MCF 10A (cell line): ENCODE results near the gene CDH15. TPM values are rescaled to one million over a fixed set of nuclear protein-coding genes. Genes with fewer than 3 reads are reported as not detected.
"Not testable (repeated sequence)": the region's sequence is repeated elsewhere in the genome, so short reads cannot be mapped to it uniquely, and the experiment has no call there.

Source experiments
- BruUV-seq: library from RNA; stranded (reverse); fragments of 400-500 nt; replicated peaks from 2 replicates; lab custom pipeline; 2021; lab: Mats Ljungman, UMichigan
- CTCF ChIA-PET: fragments of 300-600 bp; sonication (Branson Sonifier 250); formaldehyde crosslinking; extraction: SDS; loops from one replicate; lab custom pipeline; 2021; ENCODE audit warnings: antibody characterized with exemption, inconsistent platforms; lab: Yijun Ruan, JAX
- POLR2A ChIA-PET: fragments of 300-600, 350-650 bp; sonication (Branson Sonifier 250); formaldehyde crosslinking; extraction: SDS; loops from one replicate; lab custom pipeline; 2020; ENCODE audit warnings: antibody characterized with exemption, inconsistent platforms; lab: Yijun Ruan, JAX
- DNase-seq: peaks from one replicate; pipeline ENCODE4 v3.0.0-alpha.2; 2018; ENCODE audit not compliant: unreplicated experiment
- H3K27ac Mint-ChIP-seq: one replicate; pipeline ENCODE4 v1.8.0; 2022; ENCODE audit warnings: mild to moderate bottlenecking, low read depth, mixed read lengths; ENCODE audit not compliant: unreplicated experiment
- H3K27me3 Mint-ChIP-seq: one replicate; pipeline ENCODE4 v1.8.0; 2022; ENCODE audit warnings: mixed read lengths; ENCODE audit not compliant: insufficient read depth, unreplicated experiment
- H3K36me3 Mint-ChIP-seq: one replicate; pipeline ENCODE4 v1.8.0; 2022; ENCODE audit warnings: mild to moderate bottlenecking, moderate library complexity, mixed read lengths; ENCODE audit not compliant: insufficient read depth, unreplicated experiment
- H3K4me1 Mint-ChIP-seq: one replicate; pipeline ENCODE4 v1.8.0; 2022; ENCODE audit warnings: mixed read lengths; ENCODE audit not compliant: insufficient read depth, unreplicated experiment
- H3K4me3 Mint-ChIP-seq: one replicate; pipeline ENCODE4 v1.8.0; 2022; ENCODE audit warnings: mild to moderate bottlenecking, moderate library complexity, mixed read lengths; ENCODE audit not compliant: unreplicated experiment
- H3K9me3 Mint-ChIP-seq: one replicate; pipeline ENCODE4 v1.8.0; 2022; ENCODE audit warnings: mixed read lengths; ENCODE audit not compliant: unreplicated experiment
- intact Hi-C: fragments of 100-400 bp; cut with micrococcal nuclease; formaldehyde crosslinking; loops from 2 replicates; pipeline ENCODE4 v1.14.1; 2022
- total RNA-seq: library from RNA; stranded (reverse); gene quantifications from 2 replicates; pipeline ENCODE4 v1.2.3, GENCODE V29; 2022
- TF ChIP-seq, protein P1 (sequence below): fragments of 200-600 bp; IDR thresholded peaks from one replicate; pipeline ENCODE4 v1.8.0; 2022; ENCODE audit warnings: antibody characterized with exemption, mild to moderate bottlenecking; ENCODE audit not compliant: unreplicated experiment

CDH15 gene
- total RNA-seq, 1 experiment from 2014 or later, result not detected

- Mint-ChIP-seq H3K9me3 (no peaks in the 10 kb centered on the region), H3K4me3 (no peak overlapping the region), H3K27me3 (no peaks in the 10 kb centered on the region), H3K27ac (no peak overlapping the region), H3K36me3 (no peaks in the 10 kb centered on the region), H3K4me1 (no peaks in the 10 kb centered on the region)
- DNase-seq, result no peak
- ChIA-PET CTCF (interaction anchor here (0.6 kb wide), 1 partner anchor 11 kb away, joined by 3 read pairs; no protein-coding TSS in a partner anchor), POLR2A (no interaction called here)
- intact Hi-C loops, result no loop called here
- BruUV-seq, result no TSS peak
- TF ChIP-seq, protein P1, sequence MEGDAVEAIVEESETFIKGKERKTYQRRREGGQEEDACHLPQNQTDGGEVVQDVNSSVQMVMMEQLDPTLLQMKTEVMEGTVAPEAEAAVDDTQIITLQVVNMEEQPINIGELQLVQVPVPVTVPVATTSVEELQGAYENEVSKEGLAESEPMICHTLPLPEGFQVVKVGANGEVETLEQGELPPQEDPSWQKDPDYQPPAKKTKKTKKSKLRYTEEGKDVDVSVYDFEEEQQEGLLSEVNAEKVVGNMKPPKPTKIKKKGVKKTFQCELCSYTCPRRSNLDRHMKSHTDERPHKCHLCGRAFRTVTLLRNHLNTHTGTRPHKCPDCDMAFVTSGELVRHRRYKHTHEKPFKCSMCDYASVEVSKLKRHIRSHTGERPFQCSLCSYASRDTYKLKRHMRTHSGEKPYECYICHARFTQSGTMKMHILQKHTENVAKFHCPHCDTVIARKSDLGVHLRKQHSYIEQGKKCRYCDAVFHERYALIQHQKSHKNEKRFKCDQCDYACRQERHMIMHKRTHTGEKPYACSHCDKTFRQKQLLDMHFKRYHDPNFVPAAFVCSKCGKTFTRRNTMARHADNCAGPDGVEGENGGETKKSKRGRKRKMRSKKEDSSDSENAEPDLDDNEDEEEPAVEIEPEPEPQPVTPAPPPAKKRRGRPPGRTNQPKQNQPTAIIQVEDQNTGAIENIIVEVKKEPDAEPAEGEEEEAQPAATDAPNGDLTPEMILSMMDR, result no peak
Observed at GRCh38 chr16:89190150-89190958, 18.8 kb downstream of the CDH15 start.

GRCh38 chr16:89191033-89191900, 19.7 kb downstream of the CDH15 start:
- TF ChIP-seq, protein P1, result no peak
- intact Hi-C loops, result no loop called here
- H3K9me3 Mint-ChIP-seq, result no peaks in the 10 kb centered on the region
- ChIA-PET POLR2A (no interaction called here), CTCF (interaction anchor here (0.6 kb wide), 1 partner anchor 10 kb away, joined by 3 read pairs; no protein-coding TSS in a partner anchor)
- BruUV-seq, result no TSS peak
- no peaks in the 10 kb centered on the region for H3K27me3 Mint-ChIP-seq
- H3K4me1 Mint-ChIP-seq, result no peaks in the 10 kb centered on the region
- DNase-seq, result no peak
- no peak overlapping the region for H3K4me3 Mint-ChIP-seq
- no peak overlapping the region for H3K27ac Mint-ChIP-seq
- no peaks in the 10 kb centered on the region for H3K36me3 Mint-ChIP-seq

GRCh38 chr16:89191901-89192185, 20.3 kb downstream of the CDH15 start:
- Mint-ChIP-seq H3K4me3 (no peak overlapping the region), H3K27ac (no peak overlapping the region), H3K36me3 (no peaks in the 10 kb centered on the region), H3K9me3 (no peaks in the 10 kb centered on the region), H3K27me3 (no peaks in the 10 kb centered on the region), H3K4me1 (no peaks in the 10 kb centered on the region)
- POLR2A ChIA-PET, result no interaction called here
- no peak for DNase-seq
- intact Hi-C loops, result no loop called here
- TF ChIP-seq, protein P1, result no peak
- BruUV-seq, result no TSS peak
- CTCF ChIA-PET, result no interaction called here

DNA sequence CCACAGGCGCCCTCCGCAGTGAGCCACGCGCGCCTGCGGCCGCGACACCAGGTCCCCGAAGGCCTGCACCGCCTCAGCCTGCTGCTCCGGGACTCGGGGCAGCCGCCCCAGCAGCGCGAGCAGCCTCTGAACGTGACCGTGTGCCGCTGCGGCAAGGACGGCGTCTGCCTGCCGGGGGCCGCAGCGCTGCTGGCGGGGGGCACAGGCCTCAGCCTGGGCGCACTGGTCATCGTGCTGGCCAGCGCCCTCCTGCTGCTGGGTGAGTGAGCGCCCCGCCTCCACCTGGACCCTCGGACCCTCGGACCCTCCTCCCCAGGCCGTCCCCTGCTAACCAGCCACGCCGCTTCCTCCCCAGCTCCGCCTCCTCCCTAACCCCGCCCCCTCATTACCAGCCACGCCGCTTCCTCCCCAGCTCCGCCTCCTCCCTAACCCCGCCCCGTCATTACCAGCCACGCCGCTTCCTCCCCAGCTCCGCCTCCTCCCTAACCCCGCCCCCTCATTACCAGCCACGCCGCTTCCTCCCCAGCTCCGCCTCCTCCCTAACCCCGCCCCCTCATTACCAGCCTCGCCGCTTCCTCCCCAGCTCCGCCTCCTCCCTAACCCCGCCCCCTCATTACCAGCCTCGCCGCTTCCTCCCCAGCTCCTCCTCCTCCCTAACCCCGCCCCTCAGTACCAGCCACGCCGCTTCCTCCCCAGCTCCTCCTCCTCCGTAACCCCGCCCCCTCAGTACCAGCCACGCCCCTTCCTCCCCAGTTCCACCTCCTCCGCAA, 20.8 kb downstream of the CDH15 start:
- CTCF ChIA-PET, BruUV-seq, H3K27me3 Mint-ChIP-seq, intact Hi-C loops, H3K4me1 Mint-ChIP-seq, H3K4me3 Mint-ChIP-seq, H3K27ac Mint-ChIP-seq, H3K36me3 Mint-ChIP-seq, H3K9me3 Mint-ChIP-seq, POLR2A ChIA-PET: not testable (repeated sequence)
- DNase-seq, result peak; percentile 66
